Left cardiac atrium (tissue), 4 donors: ENCODE results near the gene S100A9. TPM values are rescaled to one million over a fixed set of nuclear protein-coding genes. Genes with fewer than 3 reads are reported as not detected.
"Not testable (repeated sequence)": the region's sequence is repeated elsewhere in the genome, so short reads cannot be mapped to it uniquely, and the experiment has no call there.

Experiments
- ATAC-seq, 2 donors: fragments of 200-7000 bp; cut with Tn5 transposase; one replicate each; pipeline ENCODE4 v1.9.1; 2020; ENCODE audit warnings: mild to moderate bottlenecking in 2 of 2, moderate library complexity in 2 of 2
- DNase-seq: peaks from one replicate; pipeline ENCODE4 v3.0.0-alpha.2; 2020
- intact Hi-C, 2 donors: fragments of 100-400 bp; cut with DNase I; formaldehyde crosslinking; loops; one replicate each; pipeline versions ENCODE4 v1.14.1 to v1.15.1; 2022 to 2023
- total RNA-seq, 2 donors: library from RNA; stranded (reverse); fragmentation: NEBNext Ultra II Directional; extraction: Animal tissue kit (Norgen Biotek cat#: 25700); gene quantifications; one replicate each; pipeline ENCODE4 v1.2.1, GENCODE V29; 2021
- donor health status: DM: no; HTN: yes; CAD: no.
- donor health status: DM: no; HTN: yes; CAD: no; lungs with severe emphysema.
- donor health status: DM: yes; HTN: yes; CAD: no.
- donor health status: Dilated cardiomyopathy.

Gene S100A9
- total RNA-seq, 2 donors from 2014 or later: 184 to 529 TPM

DNA sequence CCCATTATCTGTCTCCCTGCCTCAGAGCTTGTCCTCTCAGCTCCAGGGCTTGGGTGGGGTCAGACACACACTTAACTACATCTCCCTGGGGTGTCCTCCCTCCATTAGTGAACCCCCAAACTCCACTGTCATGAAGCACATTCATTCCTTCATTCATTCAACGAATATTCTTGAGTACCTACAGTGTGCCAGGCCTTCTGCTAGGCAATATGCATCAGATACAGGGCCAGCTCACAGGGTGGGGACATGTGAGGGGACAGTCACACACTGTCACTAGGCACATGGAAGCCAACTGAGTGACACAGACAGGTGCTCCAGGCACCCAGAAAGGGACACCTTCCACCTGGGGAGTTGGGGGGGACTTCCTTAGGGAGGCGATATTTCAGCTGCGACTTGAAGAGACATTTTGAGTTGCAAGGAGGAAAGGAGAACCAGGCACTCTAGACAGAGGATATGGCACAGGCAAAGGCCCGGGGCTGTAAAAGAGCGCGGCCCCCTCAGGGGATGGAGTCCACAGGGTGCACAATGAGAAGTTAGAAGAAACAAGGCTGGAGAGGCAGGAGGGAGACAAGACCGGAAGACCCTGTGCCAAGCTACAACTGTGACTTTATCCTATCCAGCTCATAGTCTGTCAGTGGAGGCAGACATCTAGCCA lies 41.9 kb downstream of the S100A9 start:
- no peak for DNase-seq
- intact Hi-C loops: no loop called here

DNA sequence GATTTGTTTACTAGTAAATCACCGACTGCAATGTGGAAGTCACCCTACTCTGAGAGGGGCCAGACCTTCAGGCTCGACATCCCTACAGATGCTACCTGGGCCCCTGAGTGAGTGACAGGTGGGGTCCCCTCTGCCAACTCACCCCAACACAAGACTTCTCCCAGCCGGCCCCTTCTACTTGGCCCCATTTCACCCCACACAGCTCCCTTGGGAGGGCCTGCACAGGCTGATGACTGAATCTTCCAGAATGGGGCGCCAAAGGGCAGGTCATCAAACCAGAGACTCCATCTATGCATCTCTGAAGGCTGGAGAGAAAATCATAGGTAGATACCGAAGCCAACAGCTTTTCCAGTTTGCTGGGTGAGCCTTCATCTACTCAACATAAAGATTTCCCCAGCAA lies 42.6 kb downstream of the S100A9 start:
- DNase-seq (no peak), ATAC-seq (no peak)
- intact Hi-C loops: no loop called here

More for the DNA sequence above, 41.9 kb downstream of the S100A9 start:
- ATAC-seq: no peak

DNA sequence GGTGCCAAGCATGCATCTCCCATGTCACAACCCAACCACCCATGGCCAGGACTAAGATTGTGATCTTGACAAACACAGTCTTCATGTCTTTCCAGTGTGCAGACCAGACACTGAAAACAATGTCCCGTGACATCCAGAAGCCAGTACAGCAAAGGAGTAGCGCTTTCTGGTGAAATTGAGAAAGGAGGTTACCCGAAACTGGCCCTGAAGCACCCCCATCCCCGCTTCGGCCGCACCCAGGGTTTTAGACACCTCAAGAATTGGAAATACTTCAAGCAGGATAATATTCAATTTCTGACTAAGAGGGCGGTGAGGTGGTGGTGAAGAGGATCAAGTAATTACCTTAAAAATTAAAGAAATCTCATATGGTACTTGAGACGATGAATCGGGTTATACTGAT lies 43.8 kb downstream of the S100A9 start:
- no peak for ATAC-seq
- intact Hi-C loops: no loop called here

DNA sequence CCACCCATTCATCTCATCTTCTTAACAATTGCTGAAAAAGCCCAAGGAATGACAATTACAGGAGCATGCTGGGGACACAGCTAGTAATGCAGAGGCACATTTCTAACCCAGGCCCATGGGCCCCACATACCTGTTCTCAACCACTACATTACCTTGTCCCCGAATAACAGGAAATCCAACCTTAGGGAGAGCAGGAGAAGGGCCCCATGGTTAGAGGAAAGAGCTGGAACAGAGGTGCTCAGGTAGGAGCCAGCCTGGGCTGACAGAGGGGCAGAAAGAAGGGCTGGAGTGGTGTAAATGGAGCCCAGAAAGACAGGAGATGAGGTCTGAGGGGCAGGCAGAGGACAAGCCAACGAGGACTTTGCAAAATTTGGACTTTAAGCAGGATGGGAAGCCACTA lies 44.6 kb downstream of the S100A9 start:
- DNase-seq: no peak
- ATAC-seq: no peak
- intact Hi-C loops: no loop called here

More for the DNA sequence above, 43.8 kb downstream of the S100A9 start:
- no peak for DNase-seq

DNA sequence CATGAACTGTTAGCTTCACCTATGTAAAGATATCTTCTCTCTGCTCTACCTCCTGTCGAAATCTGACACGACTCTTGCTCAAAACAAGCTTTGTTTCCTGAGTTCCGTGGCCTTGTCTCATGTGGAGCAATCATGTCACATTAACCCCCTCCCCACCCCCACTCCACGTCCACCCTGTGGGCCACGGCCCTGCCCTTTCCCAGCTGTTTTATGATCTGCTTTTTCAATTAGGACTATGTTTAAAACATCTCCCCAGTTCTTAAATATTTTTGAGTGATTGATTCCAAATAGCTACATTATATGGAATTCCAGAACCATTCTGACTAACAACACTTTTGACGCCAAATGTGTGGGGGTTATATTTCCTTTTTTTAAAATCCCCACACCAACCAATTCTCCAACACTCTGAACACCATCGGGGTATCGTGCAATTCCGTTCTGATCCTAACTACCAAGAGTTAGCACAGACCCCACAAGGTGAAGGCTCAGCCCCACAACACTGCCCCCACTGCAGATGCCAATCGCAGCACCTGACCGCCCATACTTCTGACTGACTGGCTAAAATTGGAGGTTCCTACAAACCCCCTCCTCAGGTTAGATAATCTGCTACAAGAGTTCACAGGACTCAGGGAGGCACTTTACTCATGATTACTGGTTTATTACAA lies 45.9 kb downstream of the S100A9 start:
- intact Hi-C loops: no loop called here

DNA sequence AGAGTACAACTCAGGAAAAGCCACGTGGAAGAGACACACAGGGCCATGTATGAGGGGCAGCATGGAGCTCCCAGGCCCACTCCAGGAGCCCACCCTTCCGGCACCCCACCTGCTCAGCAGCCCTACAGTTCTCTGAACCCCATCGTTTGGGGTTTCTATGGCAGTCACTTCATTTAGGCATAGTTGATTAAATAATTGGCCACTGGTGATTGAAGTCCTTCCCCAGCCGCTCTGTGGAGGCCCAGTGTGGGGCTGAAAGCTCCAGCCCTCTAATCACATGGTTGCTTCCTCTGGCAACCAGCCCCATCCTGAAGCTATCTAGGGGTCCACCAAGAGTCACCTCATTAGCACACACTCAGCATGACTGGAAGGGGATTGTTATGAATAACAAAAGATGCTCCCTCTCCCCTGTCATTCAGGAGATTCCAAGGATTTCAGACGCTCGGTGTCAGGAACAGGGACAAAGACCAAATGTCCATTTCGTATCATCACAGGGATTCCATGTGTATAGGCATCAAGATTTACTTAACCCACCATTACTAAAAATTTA lies 46.5 kb downstream of the S100A9 start:
- intact Hi-C loops: no loop called here
- DNase-seq: no peak
- ATAC-seq: no peak

More for the DNA sequence above, 45.9 kb downstream of the S100A9 start:
- ATAC-seq (no peak), DNase-seq (no peak)

GRCh38 chr1:153404768-153405167 lies 47.1 kb downstream of the S100A9 start:
- no peak for ATAC-seq
- intact Hi-C loops: no loop called here

GRCh38 chr1:153405825-153406599 lies 48.4 kb downstream of the S100A9 start:
- ATAC-seq, DNase-seq, intact Hi-C loops: not testable (repeated sequence)

More at GRCh38 chr1:153404768-153405167, 47.1 kb downstream of the S100A9 start:
- DNase-seq: peak; percentile 39

DNA sequence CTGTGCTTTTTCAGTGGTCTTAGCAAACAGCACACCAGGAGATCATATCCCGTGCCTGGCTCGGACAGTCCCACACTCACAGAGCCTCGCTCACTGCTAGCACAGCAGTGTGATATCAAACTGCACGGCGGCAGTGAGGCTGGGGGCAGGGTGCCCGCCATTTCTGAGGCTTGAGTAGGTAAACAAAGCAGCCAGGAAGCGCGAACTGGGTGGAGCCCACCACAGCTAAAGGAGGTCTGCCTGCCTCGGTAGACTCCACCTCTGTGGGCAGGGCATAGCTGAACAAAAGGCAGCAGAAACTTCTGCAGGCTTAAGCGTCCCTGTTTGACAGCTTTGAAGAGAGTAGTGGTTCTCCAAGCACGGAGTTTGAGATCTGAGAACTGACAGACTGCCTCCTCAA lies 49.6 kb downstream of the S100A9 start:
- ATAC-seq, intact Hi-C loops, DNase-seq: not testable (repeated sequence)

Other genes with a start within 250 kb of the S100A9 start
- not detected for gene SPRR2F, start 244.3 kb upstream of the S100A9 start, total RNA-seq
- gene SPRR2G, start 207.0 kb upstream of the S100A9 start, total RNA-seq: not detected
- not detected for gene LELP1, start 154.4 kb upstream of the S100A9 start, total RNA-seq
- gene PRR9, start 140.3 kb upstream of the S100A9 start, total RNA-seq: not detected
- gene LORICRIN, start 98.2 kb upstream of the S100A9 start, total RNA-seq: not detected
- gene PGLYRP3, start 44.9 kb upstream of the S100A9 start, total RNA-seq: not detected
- gene PGLYRP4, start 9.0 kb upstream of the S100A9 start, total RNA-seq: not detected
- gene S100A12, start 17.8 kb downstream of the S100A9 start, total RNA-seq: 1 to 10 TPM; 5.2 to 8.8 TPM
- gene S100A8, start 33.2 kb downstream of the S100A9 start, total RNA-seq: 100 to 1,000 TPM; 112 to 201 TPM
- gene S100A7A, start 58.7 kb downstream of the S100A9 start, total RNA-seq: not detected
- gene S100A7, start 102.8 kb downstream of the S100A9 start, total RNA-seq: not detected
- 100 to 1,000 TPM; 449 to 518 TPM for gene S100A6, start 178.1 kb downstream of the S100A9 start, total RNA-seq
- gene S100A5, start 183.1 kb downstream of the S100A9 start, total RNA-seq: not detected
- gene S100A4, start 188.0 kb downstream of the S100A9 start, total RNA-seq: 100 to 1,000 TPM; 206 to 332 TPM
- gene S100A3, start 191.4 kb downstream of the S100A9 start, total RNA-seq: 1 to 10 TPM in 1 of 2 donors, under 1 TPM in 1; 0.77 to 3.3 TPM
- gene S100A2, start 208.0 kb downstream of the S100A9 start, total RNA-seq: under 1 TPM in 1 of 2 donors, not detected in 1; 0.84 TPM